GM18508 (cell line): ENCODE measurements around the gene NEIL3.

Source experiments
- ATAC-seq: cut with Tn5 transposase; IDR thresholded peaks from one replicate; pipeline ENCODE4 v1.9.1; 2021; ENCODE audit warnings: moderate number of reproducible peaks; ENCODE audit not compliant: insufficient read depth, unreplicated experiment

The NEIL3 gene

GRCh38 chr4:177356206-177356605, 46.5 kb downstream of the NEIL3 start:
- ATAC-seq, result no peak

GRCh38 chr4:177356921-177357320, 47.2 kb downstream of the NEIL3 start:
- no peak for ATAC-seq

- ATAC-seq, result no peak
These were observed 57.7 kb downstream of the NEIL3 start for GRCh38 chr4:177367336-177367735.

GRCh38 chr4:177369372-177369771, 59.7 kb downstream of the NEIL3 start:
- no peak for ATAC-seq

- no peak for ATAC-seq
These were observed 61.8 kb downstream of the NEIL3 start for GRCh38 chr4:177371461-177371860.

GRCh38 chr4:177374966-177375365, 65.3 kb downstream of the NEIL3 start:
- no peak for ATAC-seq

GRCh38 chr4:177375372-177375771, 65.7 kb downstream of the NEIL3 start:
- ATAC-seq, result no peak

- ATAC-seq, result no peak
These were observed 66.3 kb downstream of the NEIL3 start for GRCh38 chr4:177376024-177376423.

GRCh38 chr4:177380730-177381287, 71.1 kb downstream of the NEIL3 start:
- no peak for ATAC-seq

GRCh38 chr4:177381762-177382310, 72.2 kb downstream of the NEIL3 start:
- ATAC-seq, result no peak

- ATAC-seq, result no peak
These were observed 75.3 kb downstream of the NEIL3 start for GRCh38 chr4:177384856-177385397.

- no peak for ATAC-seq
These were observed 76.1 kb downstream of the NEIL3 start for GRCh38 chr4:177385576-177386277.

- no peak for ATAC-seq
These were observed 76.7 kb downstream of the NEIL3 start for GRCh38 chr4:177386278-177386815.

- no peak for ATAC-seq
These were observed 81.6 kb downstream of the NEIL3 start for GRCh38 chr4:177391287-177391686.

- ATAC-seq, result no peak
These were observed 82.3 kb downstream of the NEIL3 start for GRCh38 chr4:177391953-177392352.

GRCh38 chr4:177393236-177393635, 83.6 kb downstream of the NEIL3 start:
- no peak for ATAC-seq

- ATAC-seq, result no peak
These were observed 86.7 kb downstream of the NEIL3 start for GRCh38 chr4:177396352-177396751.

GRCh38 chr4:177400030-177400429, 90.4 kb downstream of the NEIL3 start:
- ATAC-seq, result no peak

- no peak for ATAC-seq
These were observed 92.1 kb downstream of the NEIL3 start for GRCh38 chr4:177401658-177402273.

GRCh38 chr4:177403746-177404145, 94.1 kb downstream of the NEIL3 start:
- ATAC-seq, result no peak

GRCh38 chr4:177404342-177404741, 94.7 kb downstream of the NEIL3 start:
- ATAC-seq, result no peak
